ENCODE results near the gene AIP. TPM values are rescaled to one million over a fixed set of nuclear protein-coding genes. Genes with fewer than 3 reads are reported as not detected.

AIP gene
- total RNA-seq, 2 experiments from 2014 or later, result 142 to 144 TPM

DNA sequence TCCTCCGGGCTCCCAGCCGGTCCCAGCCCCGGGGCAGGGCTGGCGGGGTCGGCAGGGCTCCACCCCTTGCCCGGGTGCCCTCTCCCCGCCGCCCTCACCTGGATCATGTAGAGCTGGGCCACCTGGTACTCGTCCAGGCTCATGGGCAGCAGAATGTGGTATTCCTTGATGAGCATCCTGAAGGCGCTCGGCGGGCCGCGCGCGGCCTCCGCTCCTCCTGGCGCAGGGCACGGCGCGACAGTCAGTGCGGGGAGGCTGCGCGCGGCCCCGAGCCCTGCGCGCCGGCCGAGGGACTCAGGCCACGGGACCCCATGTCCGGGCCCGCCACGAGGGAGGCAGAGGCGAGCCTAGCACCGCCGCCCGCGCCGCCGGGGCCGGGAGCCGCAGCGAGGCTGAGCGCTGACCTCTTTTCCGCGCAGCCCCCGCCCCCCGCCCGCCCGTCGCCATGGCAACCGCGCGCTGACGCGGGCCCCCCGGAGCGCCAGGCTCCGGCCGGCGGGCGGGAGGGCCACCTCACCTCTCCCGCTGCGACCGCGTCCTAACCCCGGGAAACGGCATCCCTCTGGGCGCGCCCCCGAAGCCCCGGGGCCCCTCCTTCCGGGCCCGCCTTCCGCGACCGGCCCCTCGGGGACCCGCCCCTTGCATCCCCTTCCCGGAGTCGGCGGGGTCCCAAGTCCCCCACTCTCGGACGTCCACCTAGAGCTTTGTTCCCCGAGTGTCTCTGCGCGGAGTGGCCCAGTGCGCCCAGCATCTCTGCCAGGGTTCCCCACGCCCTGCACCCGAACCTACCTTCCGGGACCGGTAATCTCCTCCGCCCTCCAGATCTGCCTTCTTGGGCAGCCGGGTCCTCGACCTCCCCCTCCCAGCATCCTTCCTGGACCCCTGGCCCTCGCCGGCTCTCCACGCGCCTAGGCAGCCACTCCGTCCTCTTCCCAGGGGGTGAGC, 21.5 kb downstream of the AIP start:
- Mint-ChIP-seq H3K36me3 (ENCODE audit: low read depth) (peaks cover 37% of the 10 kb centered on the region), H3K4me3 (peak overlapping the region; percentile 89), H3K4me1 (peaks cover 48% of the 10 kb centered on the region), H3K9me3 (ENCODE audit: low read depth) (no peaks in the 10 kb centered on the region), H3K27me3 (no peaks in the 10 kb centered on the region), H3K27ac (peak overlapping the region; percentile 69)
- CTCF ChIA-PET, result interaction anchor here (0.6 to 1.6 kb wide), 2 partner anchors 39 to 97 kb away, joined by 4 to 6 read pairs; no protein-coding TSS in a partner anchor
- ATAC-seq (no peak), DNase-seq (peak; percentile 53)
- intact Hi-C loops (cut with DNase I, micrococcal nuclease), result loop anchor here in 1 of 2 experiments (2.0 kb wide), 1 partner anchor 19 kb away; no protein-coding TSS in a partner anchor
- POLR2A ChIA-PET, result no interaction called here

DNA sequence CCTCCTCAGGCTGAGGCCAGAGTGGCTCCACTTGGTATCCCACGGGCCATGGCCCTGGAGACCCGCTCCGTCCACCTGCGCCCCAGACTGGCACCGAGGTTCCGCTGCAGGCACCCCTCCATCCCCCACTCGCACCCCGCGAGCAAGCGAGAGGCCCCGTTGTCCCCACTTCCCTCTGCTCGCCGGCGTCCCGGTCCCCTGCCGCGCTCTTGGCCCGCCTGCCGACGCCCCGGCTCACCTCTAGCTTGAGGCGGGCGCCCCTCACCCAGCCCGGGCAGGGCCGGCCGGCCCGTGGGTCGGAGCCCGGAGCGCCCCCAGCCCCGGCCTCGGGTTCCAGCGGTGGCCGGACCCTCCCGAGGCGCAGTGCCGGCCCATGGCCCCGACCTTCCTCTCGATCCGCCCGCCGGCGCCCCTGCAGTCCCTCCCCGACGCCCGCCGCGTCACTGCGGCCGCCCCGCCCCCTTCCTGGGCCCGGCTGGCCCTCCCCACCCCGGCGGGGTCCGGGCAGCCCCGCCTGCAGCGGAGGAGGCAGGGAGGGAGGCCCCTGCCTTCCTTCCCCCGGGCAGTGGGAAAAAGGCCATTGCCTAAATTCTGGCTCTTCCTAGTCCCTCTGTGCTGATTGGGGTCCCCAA, 22.2 kb downstream of the AIP start, which contains the start of gene PITPNM1:
TSS of gene PITPNM1 (minus strand) at position 414 of the 632 bp plus-strand sequence. CDS start 1,183 bp downstream, outside the sequence.
- Mint-ChIP-seq H3K4me3 (peak within 1 kb of the TSS; percentile 89), H3K36me3 (ENCODE audit: low read depth) (peaks cover 33% of the 10 kb centered on the region), H3K9me3 (ENCODE audit: low read depth) (no peaks in the 10 kb centered on the region), H3K4me1 (peaks cover 48% of the 10 kb centered on the region), H3K27ac (peak within 1 kb of the TSS; percentile 97), H3K27me3 (no peaks in the 10 kb centered on the region)
- intact Hi-C loops (cut with DNase I, micrococcal nuclease), result loop anchor here (2.0 to 5.0 kb wide), 2 partner anchors 20 to 107 kb away; no protein-coding TSS in a partner anchor
- ATAC-seq, result peak; percentile 6
- POLR2A ChIA-PET, result interaction anchor here (0.8 to 1.4 kb wide), 2 partner anchors 13 to 104 kb away, joined by 3 to 4 read pairs; partner anchors contain the start of gene PPP1CA
- peak; percentile 87 for DNase-seq
- CTCF ChIA-PET, result interaction anchor here (0.6 to 1.6 kb wide), 6 partner anchors 40 to 151 kb away, joined by 3 to 6 read pairs (median 4); partner anchors contain the start of genes GPR152 and TBC1D10C

- Mint-ChIP-seq H3K9me3 (ENCODE audit: low read depth) (no peaks in the 10 kb centered on the region), H3K4me1 (peaks cover 45% of the 10 kb centered on the region), H3K27me3 (no peaks in the 10 kb centered on the region), H3K27ac (peak overlapping the region; percentile 97), H3K4me3 (peak overlapping the region; percentile 89), H3K36me3 (ENCODE audit: low read depth) (peaks cover 26% of the 10 kb centered on the region)
- ChIA-PET CTCF (interaction anchor here (0.7 to 1.6 kb wide), 6 partner anchors 53 to 152 kb away, joined by 3 to 6 read pairs (median 4); partner anchors contain the start of genes GPR152 and TBC1D10C), POLR2A (interaction anchor here (0.8 to 1.4 kb wide), 2 partner anchors 14 to 104 kb away, joined by 3 to 4 read pairs; partner anchors contain the start of gene PPP1CA)
- DNase-seq (peak; percentile 97), ATAC-seq (peak; percentile 70)
- intact Hi-C loops (cut with DNase I, micrococcal nuclease), result loop anchor here (1.0 to 5.0 kb wide), 12 partner anchors 18 to 152 kb away; partner anchors contain the start of genes POLD4 (in 2 of the 2), TMEM134 (in 2 of the 2), AIP (in 1 of the 2) and PPP1CA (in 1 of the 2)
Observed at GRCh38 chr11:67505605-67506396, 23.0 kb downstream of the AIP start.

DNA sequence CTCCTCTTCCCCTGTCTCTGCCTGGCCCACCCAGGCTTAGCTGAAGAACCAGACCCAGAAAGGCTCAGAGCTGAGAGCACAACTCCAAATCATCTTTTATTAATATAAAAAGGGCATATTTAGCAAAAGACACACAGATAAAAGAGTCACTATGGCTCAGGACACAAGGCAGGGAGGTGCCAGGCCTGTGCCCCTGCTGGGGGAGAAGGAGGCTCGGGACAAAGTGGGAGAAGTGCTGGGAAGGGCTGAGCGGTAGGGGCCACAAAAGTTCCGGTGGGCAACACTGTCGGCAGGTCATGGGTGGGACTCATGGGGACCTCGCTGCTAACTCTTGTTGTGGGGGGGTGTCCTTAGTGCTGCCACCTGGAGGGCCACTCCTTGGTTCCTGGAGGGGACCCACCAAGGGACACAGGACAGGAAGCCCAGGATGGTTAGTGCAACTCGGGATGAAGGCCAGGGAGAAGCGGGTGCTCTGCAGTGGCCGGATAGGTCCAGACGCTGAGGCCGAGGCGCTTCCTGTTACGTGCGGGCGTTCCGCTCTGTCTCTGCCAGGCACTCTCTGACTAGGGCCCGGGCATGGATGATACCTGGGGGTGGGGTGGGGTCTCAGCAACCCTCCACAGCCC, 23.7 kb downstream of the AIP start:
- H3K4me1 Mint-ChIP-seq, result peaks cover 37% of the 10 kb centered on the region
- POLR2A ChIA-PET, result interaction anchor here (1.4 kb wide), 1 partner anchor 105 kb away, joined by 4 read pairs; the partner anchor contains the start of gene PPP1CA
- H3K27me3 Mint-ChIP-seq, result no peaks in the 10 kb centered on the region
- no peak for ATAC-seq
- no peaks in the 10 kb centered on the region for H3K9me3 Mint-ChIP-seq (ENCODE audit: low read depth)
- no peak for DNase-seq
- H3K27ac Mint-ChIP-seq, result peak overlapping the region; percentile 88
- CTCF ChIA-PET, result interaction anchor here (0.7 to 1.4 kb wide), 3 partner anchors 14 to 103 kb away, joined by 3 to 5 read pairs (median 3); partner anchors contain the start of gene TBC1D10C
- peak overlapping the region; percentile 89 for H3K4me3 Mint-ChIP-seq
- intact Hi-C loops (cut with DNase I, micrococcal nuclease), result loop anchor here (1.0 to 5.0 kb wide), 11 partner anchors 19 to 153 kb away; partner anchors contain the start of genes POLD4 (in 2 of the 2), TMEM134 (in 2 of the 2), AIP (in 1 of the 2) and PPP1CA (in 1 of the 2)
- peaks cover 21% of the 10 kb centered on the region for H3K36me3 Mint-ChIP-seq (ENCODE audit: low read depth)

GRCh38 chr11:67507242-67507863, 24.5 kb downstream of the AIP start:
- Mint-ChIP-seq H3K4me1 (peaks cover 34% of the 10 kb centered on the region), H3K36me3 (ENCODE audit: low read depth) (peaks cover 21% of the 10 kb centered on the region), H3K27ac (peak overlapping the region; percentile 88), H3K27me3 (no peaks in the 10 kb centered on the region), H3K9me3 (ENCODE audit: low read depth) (no peaks in the 10 kb centered on the region), H3K4me3 (peak overlapping the region; percentile 89)
- ChIA-PET CTCF (interaction anchor here (0.6 to 1.2 kb wide), 6 partner anchors 15 to 156 kb away, joined by 3 to 5 read pairs (median 4); partner anchors contain the start of gene AIP), POLR2A (no interaction called here)
- ATAC-seq, result no peak
- DNase-seq, result no peak
- intact Hi-C loops (cut with DNase I, micrococcal nuclease), result loop anchor here in 1 of 2 experiments (2.0 to 5.0 kb wide), 2 partner anchors 71 to 105 kb away; partner anchors contain the start of gene PTPRCAP

- H3K4me3 Mint-ChIP-seq, result peak within 1 kb of the TSS; percentile 89
Observed at GRCh38 chr11:67507864-67508485, 25.1 kb downstream of the AIP start, which contains the start of gene CDK2AP2. TSS of gene CDK2AP2 (minus strand) at chr11:67508162. CDS start at chr11:67508082, 80 bp downstream.

DNA sequence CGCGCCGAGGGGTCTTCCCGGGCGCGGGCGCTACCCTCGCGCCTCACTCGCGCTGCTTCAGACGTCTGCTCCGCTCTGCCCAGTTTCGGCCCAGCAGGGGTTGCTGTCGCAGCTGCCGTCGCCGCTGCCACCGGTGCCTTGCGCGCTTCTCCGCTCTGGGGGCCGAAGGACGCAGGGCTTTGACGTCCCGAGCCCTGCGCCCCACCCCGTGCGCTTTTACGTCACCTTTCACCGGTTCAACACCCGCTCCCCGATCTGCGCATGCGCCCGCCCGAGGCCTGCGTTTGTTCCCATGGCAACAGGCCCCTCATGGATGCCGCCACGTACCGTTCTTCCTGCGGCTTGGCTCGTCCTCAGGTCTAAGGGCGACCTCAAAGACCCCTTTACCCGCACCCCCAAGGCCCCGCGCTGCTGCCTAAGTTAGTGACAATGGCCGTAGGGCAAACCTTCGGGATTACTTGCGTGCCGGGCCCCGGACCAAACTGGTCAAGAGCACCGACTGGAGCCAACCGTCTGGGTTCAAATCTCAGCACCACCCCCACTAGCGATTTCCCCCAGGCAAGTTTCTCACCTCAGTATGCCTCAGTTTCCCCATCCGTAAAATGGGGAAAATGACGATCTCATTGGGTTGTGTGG, 25.8 kb downstream of the AIP start:
- ATAC-seq, result peak; percentile 21
- ChIA-PET CTCF (interaction anchor here (0.6 to 1.1 kb wide), 2 partner anchors 26 to 149 kb away, joined by 3 to 4 read pairs; partner anchors contain the start of gene AIP), POLR2A (no interaction called here)

More at GRCh38 chr11:67507864-67508485, 25.1 kb downstream of the AIP start, which contains the start of gene CDK2AP2:
- POLR2A ChIA-PET, result no interaction called here
- H3K27me3 Mint-ChIP-seq, result no peaks in the 10 kb centered on the region
- H3K27ac Mint-ChIP-seq, result peak within 1 kb of the TSS; percentile 88
- CTCF ChIA-PET, result interaction anchor here (0.6 to 1.2 kb wide), 6 partner anchors 25 to 157 kb away, joined by 3 to 5 read pairs (median 4); partner anchors contain the start of gene AIP
- ATAC-seq (peak; percentile 78), DNase-seq (peak; percentile 99)
- no peaks in the 10 kb centered on the region for H3K9me3 Mint-ChIP-seq (ENCODE audit: low read depth)
- H3K4me1 Mint-ChIP-seq, result peaks cover 31% of the 10 kb centered on the region
- intact Hi-C loops (cut with DNase I, micrococcal nuclease), result loop anchor here (1.0 to 5.0 kb wide), 15 partner anchors 25 to 892 kb away; partner anchors contain the start of genes AIP (in 1 of the 2), ANKRD13D (in 1 of the 2), CHKA (in 1 of the 2) and GRK2 (in 1 of the 2)
- peaks cover 17% of the 10 kb centered on the region for H3K36me3 Mint-ChIP-seq (ENCODE audit: low read depth)

GRCh38 chr11:67510023-67510345, 27.2 kb downstream of the AIP start:
- H3K9me3 Mint-ChIP-seq (ENCODE audit: low read depth), result no peaks in the 10 kb centered on the region
- H3K36me3 Mint-ChIP-seq (ENCODE audit: low read depth), result peaks cover 16% of the 10 kb centered on the region

More for the DNA sequence above, 25.8 kb downstream of the AIP start:
- H3K36me3 Mint-ChIP-seq (ENCODE audit: low read depth), result peaks cover 16% of the 10 kb centered on the region
- H3K27ac Mint-ChIP-seq, result peak overlapping the region; percentile 85
- peak; percentile 100 for DNase-seq
- H3K4me1 Mint-ChIP-seq, result peaks cover 26% of the 10 kb centered on the region
- H3K27me3 Mint-ChIP-seq, result peaks cover 2% of the 10 kb centered on the region
- H3K4me3 Mint-ChIP-seq, result peak overlapping the region; percentile 89
- intact Hi-C loops (cut with DNase I, micrococcal nuclease), result loop anchor here (1.0 to 5.0 kb wide), 14 partner anchors 25 to 892 kb away; partner anchors contain the start of genes AIP (in 1 of the 2), ANKRD13D (in 1 of the 2), CHKA (in 1 of the 2) and GRK2 (in 1 of the 2)
- H3K9me3 Mint-ChIP-seq (ENCODE audit: low read depth), result no peaks in the 10 kb centered on the region

More at GRCh38 chr11:67510023-67510345, 27.2 kb downstream of the AIP start:
- ATAC-seq (no peak), DNase-seq (no peak)
- peak overlapping the region; percentile 89 for H3K4me3 Mint-ChIP-seq
- POLR2A ChIA-PET, result no interaction called here
- peaks cover 25% of the 10 kb centered on the region for H3K4me1 Mint-ChIP-seq
- H3K27me3 Mint-ChIP-seq, result peaks cover 2% of the 10 kb centered on the region
- H3K27ac Mint-ChIP-seq, result no peak overlapping the region
- CTCF ChIA-PET, result no interaction called here
- intact Hi-C loops (cut with DNase I, micrococcal nuclease), result no loop called here
